Tibial artery (tissue), 4 donors: ENCODE results near the gene PTGR1.

Experiments
- DNase-seq, 2 donors: peaks; one replicate each; pipeline ENCODE4 v3.0.0-alpha.2; 2019
- H3K27ac ChIP-seq, 2 donors: fragments of 200-600 bp; sonication (generic) in 1 of 2; 1 replicate in 1 of 2; 2 replicates in 1 of 2; pipeline ENCODE4 v1.5.1; 2018 to 2019; ENCODE audit warnings: mild to moderate bottlenecking in 1 of 2
- H3K27me3 ChIP-seq, 2 donors: fragments of 200-600 bp; sonication (generic) in 1 of 2; one replicate each; pipeline versions ENCODE4 v1.5.1 to v1.6.0; 2016 to 2019
- H3K36me3 ChIP-seq, 3 donors: fragments of 200-600 bp; sonication (generic) in 2 of 3; one replicate each; pipeline ENCODE4 v1.5.1; 2016 to 2019; ENCODE audit warnings: mild to moderate bottlenecking in 2 of 3
- H3K4me1 ChIP-seq, 4 donors: fragments of 200-600 bp; sonication (generic) in 2 of 4; 1 replicate in 3 of 4; 2 replicates in 1 of 4; pipeline ENCODE4 v1.5.1; 2016 to 2019
- H3K4me3 ChIP-seq, 2 donors: fragments of 200-600 bp; sonication (generic) in 1 of 2; 1 replicate in 1 of 2; 2 replicates in 1 of 2; pipeline ENCODE4 v1.5.1; 2018 to 2019; ENCODE audit warnings: mild to moderate bottlenecking in 2 of 2
- H3K9me3 ChIP-seq, 3 donors: fragments of 200-600 bp; sonication (generic) in 1 of 3; one replicate each; pipeline ENCODE4 v1.5.1; 2016 to 2019
- intact Hi-C: fragments of 100-400 bp; cut with DNase I; formaldehyde crosslinking; loops from one replicate; pipeline ENCODE4 v1.15.0; 2023; ENCODE audit warnings: low total_unique reads
- TF ChIP-seq, protein P1 (sequence below), 2 experiments: fragments of 200-600 bp in 1 of 2; fragments of 450-650 bp in 1 of 2; IDR thresholded peaks; one replicate each; pipeline ENCODE4 v1.5.1; 2017 to 2019; ENCODE audit warnings: antibody characterized with exemption in 2 of 2, mild to moderate bottlenecking in 1 of 2, moderate library complexity in 1 of 2

The PTGR1 gene

DNA sequence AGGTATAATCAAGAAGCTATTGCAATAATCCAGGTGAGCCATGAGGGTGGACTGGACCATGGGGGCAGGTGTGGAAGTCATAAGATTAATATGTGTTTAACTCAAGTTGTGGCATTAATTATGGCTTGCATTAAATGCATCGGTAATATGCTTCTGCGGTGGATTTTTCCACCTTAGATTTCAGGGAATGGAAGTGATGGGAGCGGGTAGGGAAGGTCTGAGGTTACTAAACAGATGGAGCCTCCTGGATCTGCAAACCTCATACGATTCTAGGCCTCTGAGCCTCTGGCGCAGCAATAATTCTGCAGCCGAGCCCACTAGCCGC, 74.8 kb downstream of the PTGR1 start:
- Histone ChIP-seq H3K27ac (peak overlapping the region; percentile 70 to 74), H3K9me3 (no peaks in the 10 kb centered on the region), H3K4me1 (peaks cover 0 to 9% (median 4%) of the 10 kb centered on the region in 4 donors), H3K36me3 (peaks cover 14 to 24% (median 20%) of the 10 kb centered on the region in 3 donors), H3K4me3 (peak overlapping the region; percentile 85 to 94), H3K27me3 (no peaks in the 10 kb centered on the region)
- no peak for DNase-seq
- intact Hi-C loops: no loop called here
- TF ChIP-seq, protein P1, sequence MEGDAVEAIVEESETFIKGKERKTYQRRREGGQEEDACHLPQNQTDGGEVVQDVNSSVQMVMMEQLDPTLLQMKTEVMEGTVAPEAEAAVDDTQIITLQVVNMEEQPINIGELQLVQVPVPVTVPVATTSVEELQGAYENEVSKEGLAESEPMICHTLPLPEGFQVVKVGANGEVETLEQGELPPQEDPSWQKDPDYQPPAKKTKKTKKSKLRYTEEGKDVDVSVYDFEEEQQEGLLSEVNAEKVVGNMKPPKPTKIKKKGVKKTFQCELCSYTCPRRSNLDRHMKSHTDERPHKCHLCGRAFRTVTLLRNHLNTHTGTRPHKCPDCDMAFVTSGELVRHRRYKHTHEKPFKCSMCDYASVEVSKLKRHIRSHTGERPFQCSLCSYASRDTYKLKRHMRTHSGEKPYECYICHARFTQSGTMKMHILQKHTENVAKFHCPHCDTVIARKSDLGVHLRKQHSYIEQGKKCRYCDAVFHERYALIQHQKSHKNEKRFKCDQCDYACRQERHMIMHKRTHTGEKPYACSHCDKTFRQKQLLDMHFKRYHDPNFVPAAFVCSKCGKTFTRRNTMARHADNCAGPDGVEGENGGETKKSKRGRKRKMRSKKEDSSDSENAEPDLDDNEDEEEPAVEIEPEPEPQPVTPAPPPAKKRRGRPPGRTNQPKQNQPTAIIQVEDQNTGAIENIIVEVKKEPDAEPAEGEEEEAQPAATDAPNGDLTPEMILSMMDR (IDR thresholded peaks at IDR 0.05): no peak

DNA sequence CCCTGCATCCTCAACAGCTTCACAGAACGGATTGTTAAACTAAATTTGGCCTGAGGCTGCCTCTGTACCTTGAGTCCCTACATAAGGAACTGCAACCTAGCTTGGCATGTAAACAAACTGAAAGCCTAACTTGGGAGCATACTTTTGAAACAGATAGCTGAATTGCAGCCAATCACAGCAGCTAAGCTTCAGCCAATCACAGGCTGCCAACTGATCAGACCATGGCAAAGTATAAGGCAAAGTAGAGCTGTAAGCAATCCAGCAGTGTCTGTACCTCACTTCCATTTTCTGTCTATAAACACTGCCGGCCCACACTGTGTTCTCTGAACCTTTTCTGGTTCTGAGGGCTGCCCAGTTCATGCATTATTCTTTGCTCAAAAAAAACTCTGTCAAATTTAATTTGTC, 83.4 kb downstream of the PTGR1 start:
- no peak for DNase-seq
- intact Hi-C loops: no loop called here
- Histone ChIP-seq H3K9me3 (no peaks in the 10 kb centered on the region), H3K4me3 (no peak overlapping the region), H3K27me3 (no peaks in the 10 kb centered on the region), H3K4me1 (no peaks in the 10 kb centered on the region), H3K27ac (no peak overlapping the region), H3K36me3 (no peaks in the 10 kb centered on the region)
- TF ChIP-seq, protein P1 (IDR thresholded peaks at IDR 0.05): no peak

DNA sequence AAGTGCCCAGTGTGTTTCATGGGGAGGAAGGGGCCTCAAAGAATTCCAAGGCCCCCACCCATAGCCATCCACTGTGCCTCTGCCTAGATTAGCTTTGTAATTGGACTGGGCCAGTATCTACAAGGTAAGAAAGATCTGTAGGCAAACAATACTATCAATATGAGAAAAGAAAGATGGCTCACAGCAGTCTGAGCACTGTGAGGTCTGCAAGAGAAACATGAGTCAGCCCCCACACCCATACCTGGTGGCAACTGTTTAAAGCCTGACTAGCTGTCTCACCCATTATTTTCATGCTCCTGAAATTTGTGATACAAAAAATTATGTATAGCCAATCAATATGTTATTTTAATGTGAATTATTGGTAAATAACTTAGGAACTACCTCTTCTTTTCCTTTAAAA, 84.5 kb downstream of the PTGR1 start:
- no peak for DNase-seq
- Histone ChIP-seq H3K4me3 (no peak overlapping the region), H3K36me3 (no peaks in the 10 kb centered on the region), H3K27me3 (no peaks in the 10 kb centered on the region), H3K27ac (no peak overlapping the region), H3K9me3 (no peaks in the 10 kb centered on the region), H3K4me1 (no peaks in the 10 kb centered on the region)
- intact Hi-C loops: no loop called here
- TF ChIP-seq, protein P1 (IDR thresholded peaks at IDR 0.05): no peak
